AG10803 (cell line): ENCODE data around the gene CFAP20DC.

Experiments used
- DNase-seq: peaks from one replicate; pipeline ENCODE4 v3.0.0; 2010; ENCODE audit warnings: low read depth
- H3K4me3 ChIP-seq: 2 replicates; pipeline ENCODE4 v1.5.1; 2011; ENCODE audit warnings: mild to moderate bottlenecking, low read length, control low read depth
- CTCF ChIP-seq: conservative IDR thresholded peaks from 2 replicates; pipeline ENCODE4 v1.5.1; 2011; ENCODE audit warnings: mild to moderate bottlenecking, low read length, control low read depth, inconsistent platforms

CFAP20DC gene

GRCh38 chr3:58800940-58801339 lies 248.9 kb downstream of the CFAP20DC start:
- no peak for DNase-seq
- H3K4me3 ChIP-seq: no peak overlapping the region
- TF ChIP-seq CTCF: no peak

- H3K4me3 ChIP-seq: no peak overlapping the region
- no peak for TF ChIP-seq CTCF
- no peak for DNase-seq
Observed at GRCh38 chr3:58800032-58800431, 249.8 kb downstream of the CFAP20DC start.

- no peak for TF ChIP-seq CTCF
- no peak for DNase-seq
- H3K4me3 ChIP-seq: no peak overlapping the region
Observed at GRCh38 chr3:58799271-58799670, 250.6 kb downstream of the CFAP20DC start.

- peak; percentile 34 for DNase-seq
- H3K4me3 ChIP-seq: no peak overlapping the region
- no peak for TF ChIP-seq CTCF
Observed at GRCh38 chr3:58798312-58798711, 251.5 kb downstream of the CFAP20DC start.

GRCh38 chr3:58794750-58795149 lies 255.1 kb downstream of the CFAP20DC start:
- TF ChIP-seq CTCF: no peak
- DNase-seq: no peak
- H3K4me3 ChIP-seq: no peak overlapping the region

GRCh38 chr3:58793938-58794337 lies 255.9 kb downstream of the CFAP20DC start:
- DNase-seq: no peak
- no peak overlapping the region for H3K4me3 ChIP-seq
- TF ChIP-seq CTCF: no peak

GRCh38 chr3:58792921-58793451 lies 256.8 kb downstream of the CFAP20DC start:
- TF ChIP-seq CTCF: no peak
- no peak overlapping the region for H3K4me3 ChIP-seq
- DNase-seq: peak; percentile 42
